CD14-positive monocyte (primary cell): ENCODE results near the gene MALRD1. TPM values are rescaled to one million over a fixed set of nuclear protein-coding genes. Genes with fewer than 3 reads are reported as not detected.

ENCODE experiments used
- DNase-seq, 3 donors: peaks; one replicate each; pipeline ENCODE4 v3.0.0-alpha.2; 2011 to 2022
- H2AFZ ChIP-seq: 2 replicates; pipeline ENCODE4 v1.6.0; 2012; ENCODE audit warnings: mild to moderate bottlenecking, low read depth, low read length, inconsistent platforms; ENCODE audit not compliant: insufficient read depth, poor library complexity, severe bottlenecking
- H3K27ac ChIP-seq, 2 donors: 1 replicate in 1 of 2; 2 replicates in 1 of 2; pipeline ENCODE4 v1.5.1; 2012 to 2013; ENCODE audit warnings: low read length in 2 of 2, control low read depth in 1 of 2, inconsistent platforms in 1 of 2, low read depth in 1 of 2, mild to moderate bottlenecking in 1 of 2
- H3K27me3 ChIP-seq, 2 donors: one replicate each; pipeline versions ENCODE4 v1.6.0 to v1.6.1; 2011 to 2013; ENCODE audit warnings: low read length in 2 of 2; ENCODE audit not compliant: control insufficient read depth in 2 of 2, insufficient read depth in 2 of 2
- H3K36me3 ChIP-seq, 2 donors: replicated peaks in 1 of 2; 1 replicate in 1 of 2; 2 replicates in 1 of 2; pipeline versions ENCODE4 v1.5.1 to v1.6.1; 2012 to 2013; ENCODE audit warnings: low read length in 2 of 2, control low read depth in 1 of 2, inconsistent platforms in 1 of 2, mild to moderate bottlenecking in 1 of 2; ENCODE audit not compliant: insufficient read depth in 2 of 2, control insufficient read depth in 1 of 2
- H3K4me1 ChIP-seq, 2 donors: 1 replicate in 1 of 2; 2 replicates in 1 of 2; pipeline versions ENCODE4 v1.5.1 to v1.6.1; 2012 to 2013; ENCODE audit warnings: low read length in 2 of 2, control low read depth in 1 of 2, inconsistent platforms in 1 of 2, mild to moderate bottlenecking in 1 of 2, moderate library complexity in 1 of 2; ENCODE audit not compliant: insufficient read depth in 2 of 2, control insufficient read depth in 1 of 2
- H3K4me2 ChIP-seq: replicated peaks from 2 replicates; pipeline ENCODE3; 2012; ENCODE audit warnings: low read length, moderate library complexity, mild to moderate bottlenecking; ENCODE audit not compliant: poor library complexity, severe bottlenecking; ENCODE audit errors: extremely low read depth
- H3K4me3 ChIP-seq, 3 experiments: fragments of 200-600 bp in 1 of 3; sonication (generic) in 1 of 3; replicated peaks in 1 of 3; 1 replicate in 2 of 3; 2 replicates in 1 of 3; pipeline ENCODE4 v1.5.1; 2011 to 2013; ENCODE audit warnings: low read length in 3 of 3, mild to moderate bottlenecking in 3 of 3, control low read depth in 2 of 3, low read depth in 2 of 3, inconsistent platforms in 1 of 3, moderate library complexity in 1 of 3
- H3K79me2 ChIP-seq: 2 replicates; pipeline ENCODE4 v1.6.0; 2012; ENCODE audit warnings: mild to moderate bottlenecking, control low read depth, inconsistent platforms, low read length, moderate library complexity; ENCODE audit not compliant: insufficient read depth
- H3K9ac ChIP-seq: 2 replicates; pipeline ENCODE4 v1.6.0; 2017; ENCODE audit warnings: low read length, mild to moderate bottlenecking; ENCODE audit not compliant: insufficient read depth, poor library complexity, severe bottlenecking
- H3K9me3 ChIP-seq, 2 donors: replicated peaks in 1 of 2; 1 replicate in 1 of 2; 2 replicates in 1 of 2; pipeline versions ENCODE4 v1.5.1 to v1.6.1; 2012 to 2013; ENCODE audit warnings: low read length in 2 of 2, control low read depth in 1 of 2; ENCODE audit not compliant: control insufficient read depth in 1 of 2, insufficient read depth in 1 of 2
- H4K20me1 ChIP-seq: 2 replicates; pipeline ENCODE4 v1.6.0; 2012; ENCODE audit warnings: mild to moderate bottlenecking, low read length, control low read depth, moderate library complexity; ENCODE audit not compliant: insufficient read depth
- H3K27ac Mint-ChIP-seq, 7 donors: one replicate each; pipeline ENCODE4 v1.8.0; 2020; ENCODE audit warnings: mild to moderate bottlenecking in 7 of 7, mixed read lengths in 7 of 7, moderate library complexity in 6 of 7, inconsistent platforms in 2 of 7
- H3K27me3 Mint-ChIP-seq, 3 donors: one replicate each; pipeline ENCODE4 v1.8.0; 2021 to 2022; ENCODE audit warnings: low read depth in 3 of 3, mild to moderate bottlenecking in 3 of 3, mixed read lengths in 3 of 3, moderate library complexity in 3 of 3, inconsistent platforms in 1 of 3
- H3K36me3 Mint-ChIP-seq, 2 donors: one replicate each; pipeline ENCODE4 v1.8.0; 2020; ENCODE audit warnings: mixed read lengths in 2 of 2, inconsistent platforms in 1 of 2, mild to moderate bottlenecking in 1 of 2
- H3K4me1 Mint-ChIP-seq: one replicate; pipeline ENCODE4 v1.8.0; 2020; ENCODE audit warnings: mild to moderate bottlenecking, mixed read lengths
- H3K4me3 Mint-ChIP-seq, 2 donors: one replicate each; pipeline ENCODE4 v1.8.0; 2020; ENCODE audit warnings: mild to moderate bottlenecking in 2 of 2, mixed read lengths in 2 of 2, moderate library complexity in 1 of 2
- H3K9me3 Mint-ChIP-seq, 7 donors: one replicate each; pipeline ENCODE4 v1.8.0; 2020 to 2022; ENCODE audit warnings: mixed read lengths in 7 of 7, mild to moderate bottlenecking in 6 of 7, moderate library complexity in 6 of 7, inconsistent platforms in 2 of 7
- CTCF ChIP-seq: fragments of 200-600 bp; IDR thresholded peaks from one replicate; pipeline ENCODE4 v1.8.0; 2022; ENCODE audit warnings: antibody characterized with exemption, mild to moderate bottlenecking
- WGBS: methylation state at CpG from one replicate; pipeline ENCODE4 v1.1.5; 2013; ENCODE audit warnings: missing lambda C conversion rate; ENCODE audit not compliant: insufficient coverage; 5-methylcytosine and 5-hydroxymethylcytosine counted together
- intact Hi-C, 2 donors: fragments of 100-400 bp; cut with micrococcal nuclease; formaldehyde crosslinking; loops; one replicate each; pipeline versions ENCODE4 v1.15.0 to v1.15.1; 2023
- polyA plus RNA-seq, 3 donors: library from polyadenylated mRNA; depleted of rRNA in 1 of 3; unstranded in 2 of 3; stranded (reverse) in 1 of 3; fragments of 300-500 nt in 2 of 3; fragments of >200 nt in 1 of 3; fragmentation: Illumina TruSeq in 2 of 3; gene quantifications; 1 replicate in 2 of 3; 2 replicates in 1 of 3; pipeline ENCODE4 v1.2.3, GENCODE V29; 2012 to 2021

The MALRD1 gene
- polyA plus RNA-seq, 3 donors, result not detected

- H3K36me3 ChIP-seq, result no peaks in the 10 kb centered on the region
- no peak overlapping the region for H3K27ac ChIP-seq
- Mint-ChIP-seq H3K4me1 (no peaks in the 10 kb centered on the region), H3K4me3 (no peak overlapping the region), H3K27ac (no peak overlapping the region), H3K36me3 (no peaks in the 10 kb centered on the region), H3K27me3 (peaks cover 0 to 1% (median 0%) of the 10 kb centered on the region in 3 donors), H3K9me3 (peaks cover 0 to 20% (median 7%) of the 10 kb centered on the region in 7 donors)
- intact Hi-C loops, result no loop called here
- no peak overlapping the region for H2AFZ ChIP-seq
- no peaks in the 10 kb centered on the region for H4K20me1 ChIP-seq
- H3K27me3 ChIP-seq, result no peaks in the 10 kb centered on the region
- no peak overlapping the region for H3K9ac ChIP-seq
- TF ChIP-seq CTCF, result no peak
- no peak overlapping the region for H3K4me3 ChIP-seq
- H3K79me2 ChIP-seq, result no peaks in the 10 kb centered on the region
- H3K4me1 ChIP-seq, result no peaks in the 10 kb centered on the region
- WGBS, result 61% methylated on average over 2 of the region's 2 CpGs
- peaks cover 12 to 19% of the 10 kb centered on the region in 2 donors for H3K9me3 ChIP-seq
- H3K4me2 ChIP-seq, result no peak overlapping the region
- no peak for DNase-seq
These were observed 16.8 kb upstream of the MALRD1 start for GRCh38 chr10:19031763-19032162.

- Histone ChIP-seq H3K4me1 (no peaks in the 10 kb centered on the region), H3K9ac (no peak overlapping the region), H3K4me3 (no peak overlapping the region), H3K36me3 (no peaks in the 10 kb centered on the region), H3K27ac (no peak overlapping the region), H3K79me2 (no peaks in the 10 kb centered on the region), H2AFZ (no peak overlapping the region), H4K20me1 (no peaks in the 10 kb centered on the region), H3K9me3 (peaks cover 15 to 19% of the 10 kb centered on the region in 2 donors), H3K4me2 (no peak overlapping the region), H3K27me3 (no peaks in the 10 kb centered on the region)
- H3K27ac Mint-ChIP-seq, result no peak overlapping the region
- H3K9me3 Mint-ChIP-seq, result peaks cover 2 to 20% (median 9%) of the 10 kb centered on the region in 7 donors
- intact Hi-C loops, result no loop called here
- WGBS, result no CpG with 5 or more reads among the region's 1 CpG
- no peak overlapping the region for H3K4me3 Mint-ChIP-seq
- no peak for DNase-seq
- H3K27me3 Mint-ChIP-seq, result no peaks in the 10 kb centered on the region
- H3K36me3 Mint-ChIP-seq, result no peaks in the 10 kb centered on the region
- TF ChIP-seq CTCF, result no peak
- no peaks in the 10 kb centered on the region for H3K4me1 Mint-ChIP-seq
These were observed 14.9 kb upstream of the MALRD1 start for GRCh38 chr10:19033741-19034140.
